Stimulated activated CD8-positive, alpha-beta memory T cell treated with anti-CD3 and anti-CD28 coated beads, Interleukin-7, amount 100 ng/mL, for 24 hours (primary cell): ENCODE results near the gene SYCP2.
"Not testable (repeated sequence)": the region's sequence is repeated elsewhere in the genome, so short reads cannot be mapped to it uniquely, and the experiment has no call there.

Source experiments
- DNase-seq: peaks from one replicate; pipeline ENCODE4 v3.0.0-alpha.2; 2020; ENCODE audit warnings: low read depth

Gene SYCP2, protein sequence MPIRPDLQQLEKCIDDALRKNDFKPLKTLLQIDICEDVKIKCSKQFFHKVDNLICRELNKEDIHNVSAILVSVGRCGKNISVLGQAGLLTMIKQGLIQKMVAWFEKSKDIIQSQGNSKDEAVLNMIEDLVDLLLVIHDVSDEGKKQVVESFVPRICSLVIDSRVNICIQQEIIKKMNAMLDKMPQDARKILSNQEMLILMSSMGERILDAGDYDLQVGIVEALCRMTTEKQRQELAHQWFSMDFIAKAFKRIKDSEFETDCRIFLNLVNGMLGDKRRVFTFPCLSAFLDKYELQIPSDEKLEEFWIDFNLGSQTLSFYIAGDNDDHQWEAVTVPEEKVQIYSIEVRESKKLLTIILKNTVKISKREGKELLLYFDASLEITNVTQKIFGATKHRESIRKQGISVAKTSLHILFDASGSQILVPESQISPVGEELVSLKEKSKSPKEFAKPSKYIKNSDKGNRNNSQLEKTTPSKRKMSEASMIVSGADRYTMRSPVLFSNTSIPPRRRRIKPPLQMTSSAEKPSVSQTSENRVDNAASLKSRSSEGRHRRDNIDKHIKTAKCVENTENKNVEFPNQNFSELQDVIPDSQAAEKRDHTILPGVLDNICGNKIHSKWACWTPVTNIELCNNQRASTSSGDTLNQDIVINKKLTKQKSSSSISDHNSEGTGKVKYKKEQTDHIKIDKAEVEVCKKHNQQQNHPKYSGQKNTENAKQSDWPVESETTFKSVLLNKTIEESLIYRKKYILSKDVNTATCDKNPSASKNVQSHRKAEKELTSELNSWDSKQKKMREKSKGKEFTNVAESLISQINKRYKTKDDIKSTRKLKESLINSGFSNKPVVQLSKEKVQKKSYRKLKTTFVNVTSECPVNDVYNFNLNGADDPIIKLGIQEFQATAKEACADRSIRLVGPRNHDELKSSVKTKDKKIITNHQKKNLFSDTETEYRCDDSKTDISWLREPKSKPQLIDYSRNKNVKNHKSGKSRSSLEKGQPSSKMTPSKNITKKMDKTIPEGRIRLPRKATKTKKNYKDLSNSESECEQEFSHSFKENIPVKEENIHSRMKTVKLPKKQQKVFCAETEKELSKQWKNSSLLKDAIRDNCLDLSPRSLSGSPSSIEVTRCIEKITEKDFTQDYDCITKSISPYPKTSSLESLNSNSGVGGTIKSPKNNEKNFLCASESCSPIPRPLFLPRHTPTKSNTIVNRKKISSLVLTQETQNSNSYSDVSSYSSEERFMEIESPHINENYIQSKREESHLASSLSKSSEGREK (N-terminal part only)

GRCh38 chr20:59933296-59933848, at the start of gene SYCP2:
SYCP2 (minus strand) TSS chr20:59933637; CDS start chr20:59922413, 11,224 bp downstream.
- DNase-seq, result peak; percentile 40

- DNase-seq, result no peak
These were observed 49.6 kb upstream of the SYCP2 start for GRCh38 chr20:59983076-59983475.

DNA sequence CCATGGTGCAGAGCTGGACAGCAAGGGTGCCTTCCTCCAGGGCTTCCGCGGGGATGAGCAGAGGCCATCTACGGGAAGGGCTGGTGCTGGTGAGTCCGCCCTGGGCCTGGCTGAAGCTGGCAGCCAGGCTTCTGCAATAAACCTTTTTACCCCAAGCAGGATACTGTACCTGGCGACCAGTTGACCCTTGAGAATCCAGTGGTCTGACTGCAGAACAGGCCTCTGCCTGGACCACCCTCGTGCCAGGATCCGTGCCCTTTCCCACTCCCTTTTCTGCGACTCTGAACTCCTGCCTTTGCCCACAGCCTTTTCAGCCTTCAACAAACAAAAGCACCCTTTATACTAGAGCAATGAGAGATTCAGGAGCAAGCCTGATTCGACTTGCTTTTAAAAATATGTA, 43.6 kb upstream of the SYCP2 start:
- no peak for DNase-seq

DNA sequence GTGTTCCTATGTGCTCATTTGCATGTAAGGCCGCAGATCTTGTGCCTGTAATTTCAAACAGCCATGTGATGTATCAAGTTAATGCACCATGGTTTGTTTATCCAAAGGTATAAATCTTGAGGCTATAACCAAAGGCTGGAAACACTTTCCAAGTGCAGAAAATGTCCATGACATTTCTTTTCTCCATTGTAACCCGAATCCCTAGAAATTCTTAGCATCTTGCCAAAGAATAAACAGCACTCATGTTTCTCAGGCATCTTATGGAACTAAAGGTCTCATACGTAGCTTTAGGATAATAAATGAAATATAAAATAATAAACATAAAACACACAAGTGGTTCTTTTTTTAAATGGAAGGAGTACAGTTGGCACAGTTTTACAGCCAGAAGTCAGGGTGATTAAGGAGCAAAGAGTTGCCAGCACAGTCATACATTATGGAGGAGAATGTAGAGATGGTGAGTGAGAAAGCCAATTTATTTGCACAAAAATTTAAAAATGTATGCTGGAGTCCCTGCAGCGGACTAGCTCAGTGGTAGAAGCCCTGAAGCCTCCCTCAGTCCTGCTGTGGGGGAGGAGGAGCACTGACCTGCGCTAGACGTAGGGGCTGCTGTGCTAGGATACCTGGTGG, 42.8 kb upstream of the SYCP2 start:
- DNase-seq, result no peak

- DNase-seq, result no peak
These were observed 38.8 kb upstream of the SYCP2 start for GRCh38 chr20:59972037-59972801.

- DNase-seq, result no peak
These were observed 38.0 kb upstream of the SYCP2 start for GRCh38 chr20:59971428-59971827.

DNA sequence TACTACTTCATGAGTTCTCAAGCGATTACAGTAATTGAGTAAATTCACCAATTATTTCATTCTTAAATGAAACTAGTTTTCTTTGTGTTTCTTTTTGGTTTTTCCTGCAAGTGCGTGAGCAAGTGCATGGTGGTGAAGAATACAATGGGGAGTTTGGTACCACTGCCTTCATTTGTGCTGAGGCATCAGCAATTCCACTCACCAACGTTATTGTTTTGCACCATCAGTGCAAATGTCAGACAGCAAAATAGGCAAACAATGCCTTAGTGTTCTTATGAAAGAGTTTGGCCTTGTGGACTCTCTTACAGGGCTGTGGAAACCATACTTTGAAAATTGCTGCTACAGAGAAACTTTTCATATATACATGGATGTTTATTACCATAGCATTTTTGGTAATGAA, 33.0 kb upstream of the SYCP2 start:
- no peak for DNase-seq

DNA sequence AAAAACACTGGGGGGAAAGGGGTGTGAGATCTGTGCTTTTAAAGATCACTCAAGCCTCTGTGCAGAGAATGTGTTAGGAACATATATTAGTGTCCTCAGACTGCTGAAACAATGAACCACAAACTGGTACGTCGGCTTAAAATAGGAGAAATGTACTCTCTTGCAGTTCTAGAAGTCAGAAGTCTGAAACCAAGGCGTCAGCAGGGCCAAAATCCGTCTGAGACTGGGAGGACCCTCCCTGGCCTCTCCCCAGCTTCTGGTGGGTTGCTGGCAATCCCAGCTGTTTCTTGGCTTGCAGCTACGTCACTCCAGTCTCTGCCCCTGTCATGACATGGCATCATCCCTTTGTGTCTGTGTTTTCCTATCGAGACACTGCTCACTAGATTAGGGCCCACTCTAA, 28.7 kb upstream of the SYCP2 start:
- no peak for DNase-seq

- no peak for DNase-seq
These were observed 28.0 kb upstream of the SYCP2 start for GRCh38 chr20:59961423-59961822.

- no peak for DNase-seq
These were observed 25.2 kb upstream of the SYCP2 start for GRCh38 chr20:59958626-59959025.

GRCh38 chr20:59958123-59958522, 24.7 kb upstream of the SYCP2 start, which contains the start of gene CDH26:
CDH26 (plus strand) TSS chr20:59958423; CDS start chr20:59958727, 304 bp downstream.
- DNase-seq, result no peak

DNA sequence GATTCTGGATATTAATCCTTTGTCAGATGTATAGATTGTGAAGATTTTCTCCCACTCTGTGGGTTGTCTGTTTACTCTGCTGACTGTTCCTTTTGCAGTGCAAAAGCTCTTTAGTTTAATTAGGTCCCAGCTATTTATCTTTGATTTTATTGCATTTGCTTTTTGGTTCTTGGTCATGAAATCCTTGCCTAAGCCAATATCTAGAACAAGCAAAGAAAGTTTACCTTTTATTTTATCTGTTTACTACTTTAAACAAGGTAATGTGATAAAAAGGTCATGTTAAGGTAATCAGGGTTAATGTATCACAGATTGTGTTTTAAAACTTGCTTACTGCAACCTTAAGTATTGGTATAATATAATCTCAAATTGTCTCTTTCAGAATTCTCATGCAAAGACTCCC, 24.1 kb upstream of the SYCP2 start:
- DNase-seq, result not testable (repeated sequence)

DNA sequence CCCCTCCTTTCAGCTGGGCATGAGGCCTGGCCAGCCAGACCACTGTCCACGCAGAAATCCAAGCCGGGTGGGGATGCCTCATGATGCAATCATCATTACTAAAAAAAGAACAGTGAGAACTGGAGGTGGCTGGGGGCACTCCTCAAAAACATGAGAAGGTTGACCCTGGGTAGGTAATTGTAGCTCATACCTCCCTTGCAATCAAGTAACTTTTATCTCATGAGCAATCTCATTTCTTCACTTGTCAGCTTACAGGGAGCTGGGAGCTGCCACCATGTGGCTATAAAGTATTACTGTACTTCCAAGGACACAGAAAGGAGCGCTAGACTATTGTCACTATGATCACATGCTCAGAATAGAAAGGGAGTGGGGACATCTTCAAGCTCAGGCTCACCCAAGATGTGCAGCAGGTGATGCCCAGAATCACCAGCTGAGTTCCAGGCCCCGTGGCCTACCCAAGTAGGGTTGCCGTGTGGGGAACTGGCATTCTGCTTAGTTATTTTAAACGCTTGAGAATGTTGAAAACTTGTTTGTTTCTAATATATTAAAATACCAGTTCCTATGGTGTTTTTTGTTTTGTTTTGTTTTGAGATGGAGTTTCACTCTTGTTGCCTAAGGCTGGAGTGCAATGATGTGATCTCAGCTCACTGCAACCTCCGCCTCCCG, 21.8 kb upstream of the SYCP2 start:
- no peak for DNase-seq

DNA sequence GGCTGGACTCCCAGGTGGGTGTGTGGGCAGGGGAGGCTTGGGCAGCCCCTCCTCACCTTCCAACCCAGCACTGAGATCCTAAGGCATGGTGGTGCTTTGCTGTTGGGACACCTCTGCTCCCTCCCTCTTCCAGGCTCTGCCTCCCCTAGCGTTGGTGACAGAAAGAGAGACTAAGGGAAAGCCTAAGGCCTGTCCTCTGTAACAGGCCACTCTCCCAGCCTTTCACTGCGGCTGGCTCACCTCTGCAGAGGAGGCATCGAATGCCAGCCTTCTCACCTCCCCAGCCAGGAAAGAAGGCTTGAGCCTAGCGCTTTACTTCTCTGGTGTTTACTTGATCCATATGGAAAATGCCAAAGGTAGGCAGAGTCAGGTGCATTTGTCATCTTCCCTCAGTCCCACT, 21.3 kb upstream of the SYCP2 start:
- no peak for DNase-seq

DNA sequence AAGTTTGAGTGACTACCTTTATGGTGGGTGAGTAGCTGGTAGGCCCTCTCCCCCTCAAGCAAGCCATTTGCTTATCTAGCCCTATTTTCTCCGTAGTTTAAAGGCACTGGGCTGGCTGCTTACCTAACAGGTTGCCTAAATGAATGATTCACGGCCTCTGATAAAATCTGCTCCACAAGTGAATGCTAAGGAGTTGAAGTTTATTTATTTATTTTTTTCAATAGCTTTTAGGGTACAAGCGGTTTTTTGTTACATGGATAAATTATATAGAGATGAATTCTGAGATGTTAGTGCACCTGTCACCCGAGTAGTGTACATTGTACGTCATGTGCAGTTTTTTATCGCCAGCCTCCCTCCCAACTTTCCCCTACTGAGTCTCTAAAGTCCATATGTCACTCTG, 16.5 kb upstream of the SYCP2 start:
- no peak for DNase-seq

DNA sequence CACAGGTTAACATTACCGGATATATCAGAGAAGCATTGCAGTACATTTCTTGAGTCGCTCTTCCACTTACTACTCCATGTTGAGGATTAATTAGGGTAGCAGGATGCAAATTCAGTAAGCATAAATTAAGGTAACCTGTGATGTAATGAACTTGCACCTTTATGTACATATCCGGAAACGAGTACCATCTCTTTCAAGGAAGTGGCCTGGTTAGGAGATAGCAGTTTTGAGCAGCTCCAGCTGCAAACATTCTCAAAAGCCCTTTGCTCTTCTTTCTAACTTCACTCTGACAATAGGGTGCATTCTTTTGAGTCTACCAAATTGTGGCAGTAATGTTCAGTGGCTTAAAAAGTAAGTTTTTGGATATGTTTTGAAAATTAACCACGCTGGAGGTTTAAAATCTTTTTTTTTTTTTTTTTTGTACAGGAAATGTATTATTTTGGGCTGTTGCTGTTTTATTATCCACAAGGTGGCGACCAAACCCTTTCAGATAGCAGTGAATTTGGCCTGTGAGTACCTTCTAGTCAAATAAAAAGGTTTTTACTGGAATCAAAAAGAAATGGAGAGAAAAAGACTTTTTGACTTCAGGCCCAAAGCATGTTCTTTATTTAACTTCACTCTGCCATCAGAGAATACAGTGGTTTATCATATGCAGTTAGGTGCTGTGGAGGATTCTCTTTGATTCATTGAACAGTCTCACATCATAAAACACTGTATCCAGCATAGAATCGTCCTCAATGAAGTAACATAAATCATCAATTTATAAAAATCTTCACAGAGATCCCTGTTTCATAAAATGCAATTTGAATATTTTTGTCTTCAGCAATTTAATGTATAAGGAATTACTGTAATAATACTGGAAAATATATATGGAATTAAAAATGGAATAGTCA, 15.6 kb upstream of the SYCP2 start:
- DNase-seq, result no peak

- DNase-seq, result no peak
These were observed 14.8 kb upstream of the SYCP2 start for GRCh38 chr20:59948212-59948611.

GRCh38 chr20:59947376-59947775, 13.9 kb upstream of the SYCP2 start:
- no peak for DNase-seq

DNA sequence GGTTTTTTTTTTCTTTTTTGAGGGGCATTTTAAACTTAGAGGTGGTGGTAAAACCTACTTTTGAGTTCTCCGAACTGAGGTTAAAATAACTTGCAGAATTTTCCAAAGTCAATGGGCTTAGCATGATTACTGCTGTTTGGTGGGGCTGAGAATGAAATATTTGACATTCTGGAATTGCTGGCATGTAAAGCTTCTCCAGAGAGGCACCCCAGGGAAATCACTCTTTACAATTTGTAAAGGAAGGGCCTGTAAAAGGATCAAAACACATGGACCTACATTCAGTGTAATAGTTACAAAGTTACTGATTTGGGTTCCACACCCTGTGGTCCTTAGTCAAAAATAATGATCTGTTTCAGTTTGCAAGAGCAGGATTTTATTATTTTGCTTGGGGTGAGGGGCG, 12.3 kb upstream of the SYCP2 start:
- no peak for DNase-seq
